Ascending aorta (tissue), 2 donors: ENCODE data around the gene ITPKB. TPM values are rescaled to one million over a fixed set of nuclear protein-coding genes. Genes with fewer than 3 reads are reported as not detected.
"Not testable (repeated sequence)": the region's sequence is repeated elsewhere in the genome, so short reads cannot be mapped to it uniquely, and the experiment has no call there.

Experiments used
- DNase-seq, 2 donors: peaks; one replicate each; pipeline ENCODE4 v3.0.0-alpha.2; 2019; ENCODE audit warnings: low spot score in 2 of 2
- H3K27ac ChIP-seq, 2 donors: fragments of 200-600 bp; sonication (generic); one replicate each; pipeline ENCODE4 v1.5.1; 2016 to 2017; ENCODE audit warnings: mild to moderate bottlenecking in 1 of 2
- H3K27me3 ChIP-seq: fragments of 200-600 bp; sonication (generic); one replicate; pipeline ENCODE4 v1.5.1; 2017
- H3K36me3 ChIP-seq, 2 donors: fragments of 200-600 bp; sonication (generic); one replicate each; pipeline ENCODE4 v1.5.1; 2016
- H3K4me1 ChIP-seq, 2 donors: fragments of 200-600 bp; sonication (generic); one replicate each; pipeline ENCODE4 v1.5.1; 2016 to 2017; ENCODE audit warnings: mild to moderate bottlenecking in 1 of 2
- H3K4me3 ChIP-seq, 2 donors: fragments of 200-600 bp; sonication (generic); one replicate each; pipeline ENCODE4 v1.5.1; 2016 to 2017; ENCODE audit warnings: mild to moderate bottlenecking in 1 of 2
- H3K9me3 ChIP-seq, 2 donors: fragments of 200-600 bp; sonication (generic); one replicate each; pipeline ENCODE4 v1.5.1; 2016
- intact Hi-C: fragments of 100-400 bp; cut with DNase I; formaldehyde crosslinking; loops from one replicate; pipeline ENCODE4 v1.15.1; 2023
- total RNA-seq: library from RNA; depleted of rRNA; stranded (reverse); fragments of >200 nt; gene quantifications from one replicate; pipeline ENCODE4 v1.1.0, GENCODE V29; 2016
- TF ChIP-seq, protein P1 (sequence below), 3 experiments: fragments of 200-600 bp in 2 of 3; fragments of 450-650 bp in 1 of 3; sonication (generic) in 2 of 3; IDR thresholded peaks; one replicate each; pipeline ENCODE4 v1.5.1; 2016 to 2019; ENCODE audit warnings: antibody characterized with exemption in 3 of 3, mild to moderate bottlenecking in 1 of 3, moderate library complexity in 1 of 3

Gene ITPKB
- total RNA-seq, 1 donor from 2014 or later: 27.5 TPM

DNA sequence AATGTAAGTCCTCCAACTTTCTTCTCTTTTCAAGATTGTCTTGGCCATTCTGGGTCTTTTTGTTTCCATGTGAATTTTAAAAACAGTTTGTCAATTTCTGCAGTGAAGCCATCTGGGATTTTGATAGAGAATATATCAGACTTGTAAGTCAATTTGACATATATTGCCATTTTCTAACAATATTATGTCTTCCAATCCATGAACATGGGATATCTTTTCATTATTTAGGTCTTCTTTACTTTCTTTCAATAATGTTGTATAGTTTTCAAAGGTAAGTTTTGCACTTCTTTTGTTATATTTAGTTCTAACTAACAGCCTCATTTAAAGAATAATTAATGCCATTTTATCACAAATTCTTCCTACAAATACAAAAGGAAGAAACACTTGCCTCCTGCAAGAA lies 117.1 kb downstream of the ITPKB start:
- DNase-seq: no peak
- Histone ChIP-seq H3K9me3 (peaks cover 0 to 9% of the 10 kb centered on the region in 2 donors), H3K27me3 (no peaks in the 10 kb centered on the region), H3K27ac (no peak overlapping the region), H3K36me3 (no peaks in the 10 kb centered on the region), H3K4me1 (peaks cover 0 to 4% of the 10 kb centered on the region in 2 donors), H3K4me3 (no peak overlapping the region)
- TF ChIP-seq, protein P1, sequence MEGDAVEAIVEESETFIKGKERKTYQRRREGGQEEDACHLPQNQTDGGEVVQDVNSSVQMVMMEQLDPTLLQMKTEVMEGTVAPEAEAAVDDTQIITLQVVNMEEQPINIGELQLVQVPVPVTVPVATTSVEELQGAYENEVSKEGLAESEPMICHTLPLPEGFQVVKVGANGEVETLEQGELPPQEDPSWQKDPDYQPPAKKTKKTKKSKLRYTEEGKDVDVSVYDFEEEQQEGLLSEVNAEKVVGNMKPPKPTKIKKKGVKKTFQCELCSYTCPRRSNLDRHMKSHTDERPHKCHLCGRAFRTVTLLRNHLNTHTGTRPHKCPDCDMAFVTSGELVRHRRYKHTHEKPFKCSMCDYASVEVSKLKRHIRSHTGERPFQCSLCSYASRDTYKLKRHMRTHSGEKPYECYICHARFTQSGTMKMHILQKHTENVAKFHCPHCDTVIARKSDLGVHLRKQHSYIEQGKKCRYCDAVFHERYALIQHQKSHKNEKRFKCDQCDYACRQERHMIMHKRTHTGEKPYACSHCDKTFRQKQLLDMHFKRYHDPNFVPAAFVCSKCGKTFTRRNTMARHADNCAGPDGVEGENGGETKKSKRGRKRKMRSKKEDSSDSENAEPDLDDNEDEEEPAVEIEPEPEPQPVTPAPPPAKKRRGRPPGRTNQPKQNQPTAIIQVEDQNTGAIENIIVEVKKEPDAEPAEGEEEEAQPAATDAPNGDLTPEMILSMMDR (IDR thresholded peaks at IDR 0.05): no peak
- intact Hi-C loops: no loop called here

DNA sequence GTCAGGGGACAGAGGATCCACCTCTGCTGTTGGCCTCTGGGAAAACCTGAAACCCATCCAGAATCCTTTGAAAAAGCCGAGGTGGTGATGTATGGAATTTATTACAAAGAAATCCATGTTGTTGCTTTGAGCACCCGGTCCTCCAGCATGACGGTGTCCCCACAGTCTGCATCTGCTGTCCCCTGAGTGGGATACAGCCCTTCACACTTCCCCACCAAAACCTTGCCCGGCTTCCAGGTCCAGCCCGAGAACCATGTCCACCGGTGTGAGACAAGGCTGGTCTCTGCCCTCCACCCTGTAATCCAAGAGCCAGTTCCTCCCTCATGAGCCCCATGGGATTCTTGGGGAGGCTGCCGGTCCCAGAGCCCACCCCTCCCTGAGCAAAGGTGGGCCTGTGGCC lies 120.1 kb downstream of the ITPKB start:
- peaks cover 0 to 9% of the 10 kb centered on the region in 2 donors for H3K9me3 ChIP-seq
- TF ChIP-seq, protein P1 (IDR thresholded peaks at IDR 0.05): no peak
- intact Hi-C loops: no loop called here
- H3K4me3 ChIP-seq: no peak overlapping the region
- no peak overlapping the region for H3K27ac ChIP-seq
- H3K4me1 ChIP-seq: no peaks in the 10 kb centered on the region
- H3K36me3 ChIP-seq: no peaks in the 10 kb centered on the region
- no peaks in the 10 kb centered on the region for H3K27me3 ChIP-seq
- no peak for DNase-seq

DNA sequence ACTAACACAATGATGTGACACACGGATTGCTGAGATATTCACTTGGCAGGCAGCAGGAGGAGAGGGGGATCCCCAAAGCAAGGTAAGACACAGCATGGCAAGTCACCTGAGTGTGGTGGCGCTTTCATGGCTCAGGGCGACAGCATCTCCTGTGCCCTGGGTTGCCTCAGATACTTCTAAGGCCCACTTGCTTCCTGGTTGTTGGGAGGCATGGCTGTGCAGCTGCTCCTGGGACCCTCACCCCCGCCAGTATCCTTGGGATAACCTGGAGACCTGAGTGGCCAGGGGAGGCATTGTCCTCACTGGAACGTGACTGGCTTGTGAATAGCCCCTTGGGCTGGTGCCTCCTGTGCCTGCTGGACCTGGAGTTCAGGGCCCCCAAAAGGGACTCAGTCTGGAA lies 120.7 kb downstream of the ITPKB start:
- intact Hi-C loops: no loop called here
- DNase-seq: no peak
- Histone ChIP-seq H3K27ac (no peak overlapping the region), H3K4me1 (no peaks in the 10 kb centered on the region), H3K27me3 (no peaks in the 10 kb centered on the region), H3K9me3 (peaks cover 0 to 9% of the 10 kb centered on the region in 2 donors), H3K4me3 (no peak overlapping the region), H3K36me3 (no peaks in the 10 kb centered on the region)
- TF ChIP-seq, protein P1 (IDR thresholded peaks at IDR 0.05): no peak

DNA sequence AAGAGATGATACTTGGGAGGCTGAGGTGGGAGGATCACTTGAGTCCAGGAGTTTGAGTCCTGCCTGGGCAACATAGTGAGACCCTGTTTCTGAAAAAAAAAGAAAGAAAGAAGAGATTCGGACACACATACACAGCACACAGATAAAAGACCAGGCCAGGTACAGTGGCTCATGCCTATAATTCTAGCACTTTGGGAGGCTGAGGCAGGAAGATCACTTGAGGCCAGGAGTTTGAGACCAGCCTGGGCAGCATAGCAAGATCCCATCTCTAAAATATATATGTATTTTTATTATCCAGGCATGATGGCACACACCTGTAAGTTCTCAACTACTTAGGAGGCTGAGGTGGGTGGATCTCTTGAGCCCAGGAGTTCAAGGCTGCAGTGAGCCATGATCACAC lies 121.4 kb downstream of the ITPKB start:
- H3K9me3 ChIP-seq, H3K4me1 ChIP-seq, H3K36me3 ChIP-seq, intact Hi-C loops, H3K27me3 ChIP-seq, H3K27ac ChIP-seq, H3K4me3 ChIP-seq, DNase-seq: not testable (repeated sequence)

DNA sequence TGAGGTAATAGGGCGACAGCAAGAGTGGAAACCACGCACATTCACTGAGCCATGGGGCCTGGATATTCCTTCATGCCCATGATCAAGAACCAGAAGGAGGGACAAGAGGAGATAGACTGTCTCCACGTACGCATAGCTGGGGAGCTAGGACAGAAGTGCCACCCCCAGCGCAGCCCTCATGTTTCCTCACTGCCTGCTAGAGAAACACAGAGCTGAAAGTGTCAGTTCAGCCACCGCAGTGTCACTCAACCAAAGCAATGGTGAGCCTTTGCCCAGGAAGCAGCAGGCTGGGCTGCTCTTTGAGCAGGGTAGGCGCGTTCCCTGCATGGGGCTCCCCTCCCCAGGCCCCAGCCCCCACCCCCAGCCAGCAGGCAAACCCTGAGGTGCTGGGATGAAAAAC lies 122.0 kb downstream of the ITPKB start:
- H3K9me3 ChIP-seq: peaks cover 0 to 5% of the 10 kb centered on the region in 2 donors
- no peak overlapping the region for H3K27ac ChIP-seq
- TF ChIP-seq, protein P1 (IDR thresholded peaks at IDR 0.05): no peak
- intact Hi-C loops: no loop called here
- no peaks in the 10 kb centered on the region for H3K27me3 ChIP-seq
- no peaks in the 10 kb centered on the region for H3K4me1 ChIP-seq
- H3K36me3 ChIP-seq: no peaks in the 10 kb centered on the region
- no peak overlapping the region for H3K4me3 ChIP-seq
- DNase-seq: no peak

DNA sequence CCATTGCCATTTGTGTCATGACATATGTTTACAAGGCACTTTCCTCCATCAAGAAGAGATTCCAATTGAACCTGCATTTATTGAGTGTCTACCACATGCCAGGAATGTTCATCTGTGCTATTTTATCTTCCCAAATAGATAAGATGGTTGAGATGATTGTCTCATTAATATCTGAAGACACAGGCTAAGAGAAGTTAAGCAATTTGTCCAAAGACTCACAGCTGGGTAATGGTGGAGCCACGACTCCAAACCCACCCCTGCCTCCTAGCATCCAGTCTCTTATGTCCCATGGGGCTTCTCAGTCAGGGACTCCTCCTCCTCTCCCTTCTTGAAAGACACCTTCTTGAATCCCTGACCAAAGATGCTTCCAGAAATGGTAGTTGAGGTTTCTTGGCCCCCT lies 122.4 kb downstream of the ITPKB start:
- DNase-seq: no peak
- no peak overlapping the region for H3K4me3 ChIP-seq
- H3K4me1 ChIP-seq: no peaks in the 10 kb centered on the region
- H3K27me3 ChIP-seq: no peaks in the 10 kb centered on the region
- TF ChIP-seq, protein P1 (IDR thresholded peaks at IDR 0.05): no peak
- intact Hi-C loops: no loop called here
- no peak overlapping the region for H3K27ac ChIP-seq
- H3K9me3 ChIP-seq: peaks cover 0 to under 1% of the 10 kb centered on the region in 2 donors
- H3K36me3 ChIP-seq: no peaks in the 10 kb centered on the region
